Neural cell (in vitro differentiated cells): Measurements from ENCODE around the gene RELCH. TPM values are rescaled to one million over a fixed set of nuclear protein-coding genes. Genes with fewer than 3 reads are reported as not detected.

Experiments used
- H2AFZ ChIP-seq: fragments of 200-600, 300-800 bp; sonication (generic), shearing (Covaris generic); 2 replicates; pipeline ENCODE4 v1.6.0; 2014; ENCODE audit warnings: low read depth, mild to moderate bottlenecking, antibody characterized with exemption, low read length, moderate library complexity
- H3F3A ChIP-seq: fragments of 200-600 bp; shearing (Covaris generic); 2 replicates; pipeline ENCODE4 v1.6.1; 2016; ENCODE audit warnings: mild to moderate bottlenecking, moderate library complexity, mixed read lengths, antibody characterized with exemption, low read length; ENCODE audit not compliant: insufficient read depth, poor library complexity, severe bottlenecking
- H3K27ac ChIP-seq: fragments of 200-600, 300-800 bp; sonication (generic), shearing (Covaris generic); 2 replicates; pipeline ENCODE4 v1.5.1; 2014; ENCODE audit warnings: mild to moderate bottlenecking, low read length, moderate library complexity
- H3K27me3 ChIP-seq: fragments of 300-800, 200-600 bp; sonication (generic), shearing (Covaris generic); 2 replicates; pipeline ENCODE4 v1.6.0; 2014; ENCODE audit warnings: mild to moderate bottlenecking, low read depth, low read length, moderate library complexity; ENCODE audit not compliant: insufficient read depth
- H3K36me3 ChIP-seq: fragments of 300-800, 200-600 bp; sonication (generic), shearing (Covaris generic); 2 replicates; pipeline ENCODE4 v1.5.1; 2014; ENCODE audit warnings: mild to moderate bottlenecking, antibody characterized with exemption, low read length, moderate library complexity; ENCODE audit not compliant: insufficient read depth
- H3K4me2 ChIP-seq: fragments of 300-800, 200-600 bp; sonication (generic), shearing (Covaris generic); 2 replicates; pipeline ENCODE4 v1.6.0; 2014; ENCODE audit warnings: mild to moderate bottlenecking, low read length
- H3K4me3 ChIP-seq: fragments of 300-800, 200-600 bp; sonication (generic), shearing (Covaris generic); 2 replicates; pipeline ENCODE4 v1.5.1; 2014; ENCODE audit warnings: mild to moderate bottlenecking, low read length, moderate library complexity
- H3K79me2 ChIP-seq: fragments of 200-600 bp; shearing (Covaris generic); replicated peaks from 2 replicates; pipeline ENCODE4 v1.6.0; 2014; ENCODE audit warnings: mild to moderate bottlenecking, low read length, moderate library complexity; ENCODE audit not compliant: insufficient read depth
- H3K9ac ChIP-seq: fragments of 300-800, 200-600 bp; sonication (generic), shearing (Covaris generic); 2 replicates; pipeline ENCODE4 v1.6.1; 2016; ENCODE audit warnings: mild to moderate bottlenecking, low read length, mixed read lengths
- H3K9me2 ChIP-seq: fragments of 200-600 bp; shearing (Covaris generic); 2 replicates; pipeline ENCODE4 v1.6.1; 2016; ENCODE audit warnings: mild to moderate bottlenecking, low read length, mixed read lengths; ENCODE audit not compliant: insufficient read depth
- H3K9me3 ChIP-seq: fragments of 200-600, 300-800 bp; sonication (generic), shearing (Covaris generic); 2 replicates; pipeline ENCODE4 v1.6.1; 2016; ENCODE audit warnings: mild to moderate bottlenecking, mixed run types, low read length, moderate library complexity, mixed read lengths
- H4K20me1 ChIP-seq: fragments of 200-600 bp; shearing (Covaris generic); 2 replicates; pipeline ENCODE4 v1.6.1; 2016; ENCODE audit warnings: mild to moderate bottlenecking, mixed run types; ENCODE audit not compliant: insufficient read depth
- EP300 ChIP-seq: fragments of 450-650 bp; conservative IDR thresholded peaks from 2 replicates; pipeline ENCODE4 v1.6.1; 2014; ENCODE audit warnings: antibody characterized with exemption, mild to moderate bottlenecking, moderate library complexity; ENCODE audit not compliant: poor library complexity, severe bottlenecking
- EZH2 ChIP-seq: fragments of 200-600, 300-800 bp; shearing (Covaris generic), sonication (generic); IDR thresholded peaks from 2 replicates; pipeline ENCODE4 v1.6.1; 2014; ENCODE audit warnings: antibody characterized with exemption, low read length, borderline replicate concordance, mild to moderate bottlenecking; ENCODE audit not compliant: insufficient read depth, poor library complexity, severe bottlenecking
- MXI1 ChIP-seq: fragments of 450-650 bp; conservative IDR thresholded peaks from 2 replicates; pipeline ENCODE4 v1.6.1; 2014; ENCODE audit warnings: antibody characterized with exemption, mild to moderate bottlenecking; ENCODE audit not compliant: poor library complexity, severe bottlenecking
- POLR2AphosphoS5 ChIP-seq: IDR thresholded peaks from 2 replicates; pipeline ENCODE4 v1.6.1; 2012
- RAD21 ChIP-seq: fragments of 450-650 bp; conservative IDR thresholded peaks from 2 replicates; pipeline ENCODE4 v1.6.1; 2014; ENCODE audit warnings: antibody characterized with exemption, mild to moderate bottlenecking, moderate library complexity
- SMC3 ChIP-seq: fragments of 450-650 bp; conservative IDR thresholded peaks from 2 replicates; pipeline ENCODE4 v1.6.1; 2014; ENCODE audit warnings: antibody characterized with exemption, mild to moderate bottlenecking, moderate library complexity; ENCODE audit not compliant: poor library complexity
- TAF1 ChIP-seq: IDR thresholded peaks from 2 replicates; pipeline ENCODE4 v1.6.1; 2012; ENCODE audit warnings: low read depth
- polyA plus RNA-seq: library from polyadenylated mRNA; depleted of rRNA; stranded (reverse); fragments of >200 nt; gene quantifications from 2 replicates; pipeline ENCODE4 v1.2.3, GENCODE V29; 2014
- TF ChIP-seq, protein P1 (sequence below): IDR thresholded peaks from 2 replicates; pipeline ENCODE4 v1.6.1; 2012; ENCODE audit warnings: borderline replicate concordance
- TF ChIP-seq, protein P2 (sequence below): fragments of 450-650 bp; IDR thresholded peaks from 2 replicates; pipeline ENCODE4 v1.5.1; 2014; ENCODE audit warnings: antibody characterized with exemption, mild to moderate bottlenecking, moderate library complexity; ENCODE audit not compliant: poor library complexity, severe bottlenecking

The RELCH gene
- polyA plus RNA-seq, 1 donor from 2014 or later: 80.2 TPM

DNA sequence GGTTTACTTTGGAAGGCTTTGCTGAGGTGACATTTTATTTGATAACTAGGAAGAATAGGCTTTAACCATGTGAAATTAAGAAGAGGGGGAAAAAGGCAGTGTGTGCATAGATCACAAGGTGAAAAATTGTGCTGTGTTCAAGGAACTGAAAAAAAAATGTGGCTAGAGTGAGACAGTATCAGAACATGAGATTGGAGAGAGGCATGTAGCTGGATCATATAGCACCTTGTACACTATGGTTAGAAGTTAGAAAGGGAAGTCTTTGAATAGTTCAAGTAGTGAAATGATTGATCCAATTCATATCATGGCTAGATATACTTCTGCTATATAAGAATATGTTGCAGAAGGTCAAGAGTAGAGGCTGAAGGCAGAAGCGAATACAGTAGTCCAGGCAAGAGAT, 125.8 kb downstream of the RELCH start:
- Histone ChIP-seq H3K79me2 (no peaks in the 10 kb centered on the region), H3F3A (no peaks in the 10 kb centered on the region), H2AFZ (no peak overlapping the region), H3K4me3 (no peak overlapping the region), H3K36me3 (no peaks in the 10 kb centered on the region), H3K4me2 (no peak overlapping the region), H3K9me3 (no peaks in the 10 kb centered on the region), H3K9ac (no peak overlapping the region), H3K9me2 (no peaks in the 10 kb centered on the region), H3K27me3 (no peaks in the 10 kb centered on the region), H3K27ac (no peak overlapping the region), H4K20me1 (no peaks in the 10 kb centered on the region)
- TF ChIP-seq, protein P1, sequence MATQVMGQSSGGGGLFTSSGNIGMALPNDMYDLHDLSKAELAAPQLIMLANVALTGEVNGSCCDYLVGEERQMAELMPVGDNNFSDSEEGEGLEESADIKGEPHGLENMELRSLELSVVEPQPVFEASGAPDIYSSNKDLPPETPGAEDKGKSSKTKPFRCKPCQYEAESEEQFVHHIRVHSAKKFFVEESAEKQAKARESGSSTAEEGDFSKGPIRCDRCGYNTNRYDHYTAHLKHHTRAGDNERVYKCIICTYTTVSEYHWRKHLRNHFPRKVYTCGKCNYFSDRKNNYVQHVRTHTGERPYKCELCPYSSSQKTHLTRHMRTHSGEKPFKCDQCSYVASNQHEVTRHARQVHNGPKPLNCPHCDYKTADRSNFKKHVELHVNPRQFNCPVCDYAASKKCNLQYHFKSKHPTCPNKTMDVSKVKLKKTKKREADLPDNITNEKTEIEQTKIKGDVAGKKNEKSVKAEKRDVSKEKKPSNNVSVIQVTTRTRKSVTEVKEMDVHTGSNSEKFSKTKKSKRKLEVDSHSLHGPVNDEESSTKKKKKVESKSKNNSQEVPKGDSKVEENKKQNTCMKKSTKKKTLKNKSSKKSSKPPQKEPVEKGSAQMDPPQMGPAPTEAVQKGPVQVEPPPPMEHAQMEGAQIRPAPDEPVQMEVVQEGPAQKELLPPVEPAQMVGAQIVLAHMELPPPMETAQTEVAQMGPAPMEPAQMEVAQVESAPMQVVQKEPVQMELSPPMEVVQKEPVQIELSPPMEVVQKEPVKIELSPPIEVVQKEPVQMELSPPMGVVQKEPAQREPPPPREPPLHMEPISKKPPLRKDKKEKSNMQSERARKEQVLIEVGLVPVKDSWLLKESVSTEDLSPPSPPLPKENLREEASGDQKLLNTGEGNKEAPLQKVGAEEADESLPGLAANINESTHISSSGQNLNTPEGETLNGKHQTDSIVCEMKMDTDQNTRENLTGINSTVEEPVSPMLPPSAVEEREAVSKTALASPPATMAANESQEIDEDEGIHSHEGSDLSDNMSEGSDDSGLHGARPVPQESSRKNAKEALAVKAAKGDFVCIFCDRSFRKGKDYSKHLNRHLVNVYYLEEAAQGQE: no peak
- no peak for TF ChIP-seq RAD21
- no peak for TF ChIP-seq TAF1
- TF ChIP-seq, protein P2, sequence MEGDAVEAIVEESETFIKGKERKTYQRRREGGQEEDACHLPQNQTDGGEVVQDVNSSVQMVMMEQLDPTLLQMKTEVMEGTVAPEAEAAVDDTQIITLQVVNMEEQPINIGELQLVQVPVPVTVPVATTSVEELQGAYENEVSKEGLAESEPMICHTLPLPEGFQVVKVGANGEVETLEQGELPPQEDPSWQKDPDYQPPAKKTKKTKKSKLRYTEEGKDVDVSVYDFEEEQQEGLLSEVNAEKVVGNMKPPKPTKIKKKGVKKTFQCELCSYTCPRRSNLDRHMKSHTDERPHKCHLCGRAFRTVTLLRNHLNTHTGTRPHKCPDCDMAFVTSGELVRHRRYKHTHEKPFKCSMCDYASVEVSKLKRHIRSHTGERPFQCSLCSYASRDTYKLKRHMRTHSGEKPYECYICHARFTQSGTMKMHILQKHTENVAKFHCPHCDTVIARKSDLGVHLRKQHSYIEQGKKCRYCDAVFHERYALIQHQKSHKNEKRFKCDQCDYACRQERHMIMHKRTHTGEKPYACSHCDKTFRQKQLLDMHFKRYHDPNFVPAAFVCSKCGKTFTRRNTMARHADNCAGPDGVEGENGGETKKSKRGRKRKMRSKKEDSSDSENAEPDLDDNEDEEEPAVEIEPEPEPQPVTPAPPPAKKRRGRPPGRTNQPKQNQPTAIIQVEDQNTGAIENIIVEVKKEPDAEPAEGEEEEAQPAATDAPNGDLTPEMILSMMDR: no peak
- TF ChIP-seq EP300: no peak
- no peak for TF ChIP-seq EZH2
- no peak for TF ChIP-seq SMC3
- no peak for TF ChIP-seq MXI1
- no peak for TF ChIP-seq POLR2AphosphoS5

DNA sequence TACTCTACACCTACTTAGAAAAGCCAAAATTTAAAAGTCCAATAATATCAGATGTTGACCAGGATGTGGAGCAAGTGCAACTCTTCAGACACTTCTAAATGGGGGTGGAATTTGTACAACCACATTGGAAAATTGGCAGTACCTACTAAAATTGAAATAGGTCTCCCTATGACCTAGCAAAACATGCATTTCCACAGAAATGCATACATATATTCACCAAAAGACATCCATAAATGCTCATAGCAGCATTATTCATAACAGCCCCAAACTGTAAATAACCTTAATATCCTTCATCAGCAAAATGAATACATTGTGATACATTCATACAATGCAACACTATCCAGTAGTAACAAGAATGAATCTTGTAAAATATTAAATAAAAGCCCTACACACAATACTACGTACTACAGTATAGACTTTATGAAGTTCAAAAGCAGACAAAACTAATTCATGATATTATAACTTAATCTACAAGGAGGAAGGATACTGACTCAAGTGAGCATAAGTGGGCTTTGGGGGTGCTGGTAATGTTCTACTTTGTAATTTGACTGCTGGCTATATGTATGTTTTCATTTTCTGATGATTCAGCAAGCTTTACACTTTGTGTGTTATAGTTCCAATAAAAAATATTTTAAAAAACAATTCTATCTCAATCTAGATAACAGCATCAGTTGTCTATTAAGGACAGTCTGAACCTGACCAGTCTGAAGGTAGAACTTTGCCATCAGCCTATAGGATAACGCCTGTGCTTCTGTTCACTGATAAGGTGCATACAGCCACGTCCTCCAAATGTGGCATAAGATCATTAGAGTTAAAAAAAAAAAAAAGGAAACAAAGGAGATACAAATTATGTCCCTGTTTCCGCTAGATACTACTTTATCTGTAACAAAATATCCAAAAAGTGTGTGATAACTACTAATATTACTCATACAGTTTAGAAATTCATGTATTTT, 131.4 kb downstream of the RELCH start:
- Histone ChIP-seq H3K4me2 (no peak overlapping the region), H3K9ac (no peak overlapping the region), H3K79me2 (no peaks in the 10 kb centered on the region), H3K9me3 (no peaks in the 10 kb centered on the region), H4K20me1 (no peaks in the 10 kb centered on the region), H3F3A (no peaks in the 10 kb centered on the region), H3K36me3 (no peaks in the 10 kb centered on the region), H3K27ac (no peak overlapping the region), H3K27me3 (peaks cover 20% of the 10 kb centered on the region), H2AFZ (no peak overlapping the region), H3K9me2 (no peaks in the 10 kb centered on the region), H3K4me3 (no peak overlapping the region)
- TF ChIP-seq, protein P1: no peak
- TF ChIP-seq RAD21: no peak
- TF ChIP-seq, protein P2: no peak
- no peak for TF ChIP-seq MXI1
- no peak for TF ChIP-seq TAF1
- TF ChIP-seq EZH2: no peak
- TF ChIP-seq POLR2AphosphoS5: no peak
- TF ChIP-seq EP300: no peak
